Measurements from ENCODE around the gene HRH1.

GRCh38 chr3:11212784-11213183, 58.5 kb downstream of the HRH1 start:
- TF ChIP-seq POLR2A (IDR thresholded peaks at IDR 0.05; ENCODE audit: low read depth, low read length) (no peak), POLR2AphosphoS5 (IDR thresholded peaks at IDR 0.05; ENCODE audit: low read depth, low read length) (no peak), POU2F2 (IDR thresholded peaks at IDR 0.05; ENCODE audit: low read depth, low read length) (no peak)
